Mesothelial cell of epicardium (in vitro differentiated cells): ENCODE data around the gene ARL15. TPM values are rescaled to one million over a fixed set of nuclear protein-coding genes. Genes with fewer than 3 reads are reported as not detected.

Source experiments
- DNase-seq, 2 experiments: peaks; one replicate each; pipeline ENCODE4 v3.0.0; 2021; ENCODE audit warnings: low spot score in 2 of 2; ENCODE audit not compliant: unreplicated experiment in 2 of 2
- H3K27ac Mint-ChIP-seq: 2 replicates; pipeline ENCODE4 v1.8.0; 2021; ENCODE audit warnings: mixed read lengths
- H3K27me3 Mint-ChIP-seq: 2 replicates; pipeline ENCODE4 v1.8.0; 2021; ENCODE audit warnings: low read depth, mixed read lengths
- H3K36me3 Mint-ChIP-seq: 2 replicates; pipeline ENCODE4 v1.8.0; 2021; ENCODE audit warnings: mixed read lengths
- H3K4me1 Mint-ChIP-seq: 2 replicates; pipeline ENCODE4 v1.8.0; 2021; ENCODE audit warnings: mixed read lengths
- H3K4me3 Mint-ChIP-seq: 2 replicates; pipeline ENCODE4 v1.8.0; 2021; ENCODE audit warnings: mild to moderate bottlenecking, moderate library complexity, mixed read lengths
- H3K9me3 Mint-ChIP-seq: 2 replicates; pipeline ENCODE4 v1.8.0; 2021; ENCODE audit warnings: mixed read lengths
- total RNA-seq: library from RNA; stranded (reverse); gene quantifications from 3 replicates; pipeline ENCODE4 v1.2.1, GENCODE V29; 2021
- TF ChIP-seq, protein P1 (sequence below): fragments of 200-600 bp; sonication (generic); IDR thresholded peaks from one replicate; pipeline ENCODE4 v1.5.0; 2021; ENCODE audit warnings: antibody characterized with exemption; ENCODE audit not compliant: unreplicated experiment

ARL15 gene
- total RNA-seq, 1 donor from 2014 or later = 24.8 TPM

DNA sequence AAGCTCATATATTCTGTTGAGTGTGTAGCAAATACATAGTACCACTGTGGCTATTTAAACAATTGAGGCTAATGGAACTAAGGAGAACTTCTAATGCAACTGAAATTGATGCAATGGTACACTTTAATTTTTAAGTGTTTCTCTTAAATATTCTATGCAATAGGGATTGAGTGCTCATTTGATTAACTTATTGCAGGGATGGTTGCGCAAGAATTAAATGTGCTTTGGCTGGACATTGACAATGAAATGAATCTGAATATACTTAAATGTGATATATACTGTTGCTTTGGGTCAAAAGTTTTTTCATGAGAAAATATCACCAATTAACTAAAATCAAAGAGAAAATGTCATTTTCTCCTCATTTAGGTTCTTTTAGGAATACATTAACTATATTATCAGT lies 227.1 kb downstream of the ARL15 start:
- Mint-ChIP-seq H3K9me3 (peaks cover 5% of the 10 kb centered on the region), H3K36me3 (no peaks in the 10 kb centered on the region), H3K27me3 (no peaks in the 10 kb centered on the region), H3K27ac (no peak overlapping the region), H3K4me3 (no peak overlapping the region), H3K4me1 (peaks cover 11% of the 10 kb centered on the region)
- TF ChIP-seq, protein P1, sequence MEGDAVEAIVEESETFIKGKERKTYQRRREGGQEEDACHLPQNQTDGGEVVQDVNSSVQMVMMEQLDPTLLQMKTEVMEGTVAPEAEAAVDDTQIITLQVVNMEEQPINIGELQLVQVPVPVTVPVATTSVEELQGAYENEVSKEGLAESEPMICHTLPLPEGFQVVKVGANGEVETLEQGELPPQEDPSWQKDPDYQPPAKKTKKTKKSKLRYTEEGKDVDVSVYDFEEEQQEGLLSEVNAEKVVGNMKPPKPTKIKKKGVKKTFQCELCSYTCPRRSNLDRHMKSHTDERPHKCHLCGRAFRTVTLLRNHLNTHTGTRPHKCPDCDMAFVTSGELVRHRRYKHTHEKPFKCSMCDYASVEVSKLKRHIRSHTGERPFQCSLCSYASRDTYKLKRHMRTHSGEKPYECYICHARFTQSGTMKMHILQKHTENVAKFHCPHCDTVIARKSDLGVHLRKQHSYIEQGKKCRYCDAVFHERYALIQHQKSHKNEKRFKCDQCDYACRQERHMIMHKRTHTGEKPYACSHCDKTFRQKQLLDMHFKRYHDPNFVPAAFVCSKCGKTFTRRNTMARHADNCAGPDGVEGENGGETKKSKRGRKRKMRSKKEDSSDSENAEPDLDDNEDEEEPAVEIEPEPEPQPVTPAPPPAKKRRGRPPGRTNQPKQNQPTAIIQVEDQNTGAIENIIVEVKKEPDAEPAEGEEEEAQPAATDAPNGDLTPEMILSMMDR = no peak
- no peak for DNase-seq

DNA sequence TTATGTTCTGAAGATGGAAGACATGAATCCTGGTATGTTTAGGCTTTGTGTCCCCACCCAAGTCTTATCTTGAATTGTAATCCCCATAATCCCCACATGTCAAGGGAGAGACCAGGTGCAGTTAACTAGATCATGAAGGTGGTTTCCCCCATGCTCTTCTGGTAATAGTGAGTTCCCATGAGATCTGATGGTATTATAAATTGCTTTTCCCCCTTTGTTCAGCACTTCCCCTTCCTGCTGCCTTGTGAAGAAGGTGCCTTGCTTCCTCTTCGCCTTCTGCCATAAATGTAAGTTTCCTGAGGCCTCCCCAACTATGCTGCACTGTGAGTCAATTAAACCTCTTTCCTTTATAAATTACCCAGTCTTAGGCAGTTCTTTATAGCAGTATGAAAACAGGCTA lies 229.0 kb downstream of the ARL15 start:
- no peak for DNase-seq
- no peak overlapping the region for H3K4me3 Mint-ChIP-seq

DNA sequence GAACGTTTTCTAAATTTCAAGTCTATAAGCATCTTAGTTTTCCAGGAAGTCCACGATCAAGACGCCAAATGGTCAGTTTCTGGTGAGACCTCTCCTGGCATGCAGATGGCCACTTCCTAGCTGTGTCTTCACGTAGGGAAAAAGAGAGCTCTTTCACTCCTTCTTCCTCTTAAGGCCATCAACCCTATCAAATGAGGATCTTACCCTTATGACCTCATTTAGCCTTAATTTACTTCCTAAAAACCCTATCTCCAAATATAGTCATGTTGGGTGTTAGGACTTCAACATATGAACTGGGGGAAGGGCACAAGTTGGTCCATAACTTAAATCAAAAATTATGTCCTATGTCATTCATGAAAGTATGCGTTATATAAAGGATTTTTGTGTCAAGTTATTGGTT lies 229.5 kb downstream of the ARL15 start:
- H3K9me3 Mint-ChIP-seq = peaks cover 5% of the 10 kb centered on the region
- TF ChIP-seq, protein P1 = no peak
- H3K36me3 Mint-ChIP-seq = no peaks in the 10 kb centered on the region
- no peak overlapping the region for H3K27ac Mint-ChIP-seq
- H3K27me3 Mint-ChIP-seq = no peaks in the 10 kb centered on the region
- H3K4me3 Mint-ChIP-seq = no peak overlapping the region
- no peak for DNase-seq
- peaks cover 13% of the 10 kb centered on the region for H3K4me1 Mint-ChIP-seq

More for the DNA sequence above, 229.0 kb downstream of the ARL15 start:
- Mint-ChIP-seq H3K27ac (no peak overlapping the region), H3K36me3 (no peaks in the 10 kb centered on the region), H3K9me3 (peaks cover 5% of the 10 kb centered on the region), H3K27me3 (no peaks in the 10 kb centered on the region), H3K4me1 (peaks cover 13% of the 10 kb centered on the region)
- TF ChIP-seq, protein P1 = no peak

DNA sequence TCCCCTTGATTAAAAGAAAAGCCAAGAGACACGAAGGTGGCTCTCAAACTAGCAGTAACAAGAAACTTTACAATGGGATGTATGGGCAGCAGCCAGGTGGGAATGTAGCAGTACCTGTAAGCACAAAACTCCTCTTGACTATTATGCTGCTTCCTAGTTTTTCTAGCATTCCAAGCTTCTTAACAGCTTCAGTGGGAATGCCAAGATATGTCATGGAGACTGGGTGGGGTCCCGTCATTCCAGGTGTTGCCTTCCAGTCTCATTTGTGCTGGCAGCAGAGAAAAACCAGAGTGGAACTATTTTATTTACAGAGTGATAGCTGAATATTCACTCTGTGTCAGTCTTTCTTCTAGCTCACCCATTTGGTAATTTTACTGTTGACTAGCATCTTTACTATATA lies 236.6 kb downstream of the ARL15 start:
- no peak overlapping the region for H3K27ac Mint-ChIP-seq
- no peak for DNase-seq

DNA sequence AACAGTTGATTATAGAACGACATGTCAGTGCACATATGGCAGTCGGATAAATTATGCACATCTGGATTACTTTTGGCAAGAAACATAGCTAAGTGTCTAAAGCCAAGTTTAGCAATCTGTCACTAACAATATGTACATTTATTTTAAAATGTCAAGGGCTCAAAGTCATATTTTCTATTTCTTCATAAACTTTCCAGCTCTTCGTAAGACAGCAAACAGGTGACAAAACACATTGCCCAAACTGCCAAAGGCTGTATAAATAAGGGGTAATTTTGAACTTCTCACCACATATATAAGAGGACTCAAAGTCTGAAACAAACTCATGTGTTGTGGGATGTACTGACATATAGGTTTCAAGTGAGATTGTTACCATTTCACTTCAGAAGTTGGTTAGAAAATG lies 237.2 kb downstream of the ARL15 start:
- Mint-ChIP-seq H3K36me3 (no peaks in the 10 kb centered on the region), H3K4me1 (peaks cover 12% of the 10 kb centered on the region), H3K27ac (no peak overlapping the region), H3K9me3 (no peaks in the 10 kb centered on the region), H3K4me3 (no peak overlapping the region), H3K27me3 (no peaks in the 10 kb centered on the region)
- TF ChIP-seq, protein P1 = no peak
- no peak for DNase-seq

More for the DNA sequence above, 236.6 kb downstream of the ARL15 start:
- Mint-ChIP-seq H3K4me1 (peaks cover 12% of the 10 kb centered on the region), H3K4me3 (no peak overlapping the region), H3K9me3 (no peaks in the 10 kb centered on the region), H3K27me3 (no peaks in the 10 kb centered on the region), H3K36me3 (no peaks in the 10 kb centered on the region)
- TF ChIP-seq, protein P1 = no peak

DNA sequence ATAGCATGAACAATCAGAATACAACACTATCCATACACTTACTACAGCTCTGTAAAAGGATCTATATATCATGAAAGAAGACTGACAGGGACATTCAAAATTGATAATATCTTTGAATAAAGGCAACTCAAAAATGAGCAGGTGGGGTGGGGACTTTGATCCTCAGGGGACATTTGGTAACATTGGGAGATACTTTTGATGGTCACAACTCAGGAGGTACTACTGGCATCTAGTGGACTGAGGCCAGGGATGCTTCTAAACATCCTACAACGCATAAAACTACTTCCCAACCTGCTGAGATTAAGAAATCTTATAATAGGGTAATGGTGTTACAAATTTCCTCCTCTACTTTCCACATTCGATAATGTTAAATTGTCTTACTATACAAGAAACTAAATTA lies 243.9 kb downstream of the ARL15 start:
- TF ChIP-seq, protein P1 = no peak

More for the DNA sequence above, 243.9 kb downstream of the ARL15 start:
- Mint-ChIP-seq H3K9me3 (no peaks in the 10 kb centered on the region), H3K4me3 (no peak overlapping the region), H3K27ac (no peak overlapping the region), H3K4me1 (peaks cover 17% of the 10 kb centered on the region), H3K36me3 (no peaks in the 10 kb centered on the region), H3K27me3 (no peaks in the 10 kb centered on the region)
- no peak for DNase-seq
